Spleen (tissue), 7 donors: ENCODE measurements around the gene NGFR.

ENCODE experiments used
- CTCF ChIP-seq, 11 experiments: fragments of 200-600 bp in 7 of 11; fragments of 450-650 bp in 4 of 11; sonication (generic) in 4 of 11; IDR thresholded peaks in 8 of 11; conservative IDR thresholded peaks in 3 of 11; 1 replicate in 7 of 11; 2 replicates in 4 of 11; pipeline versions ENCODE4 v1.4.0 to v1.8.0; 2016 to 2021; ENCODE audit warnings: antibody characterized with exemption in 11 of 11, inconsistent platforms in 4 of 11, mild to moderate bottlenecking in 1 of 11
- POLR2A ChIP-seq, 3 donors: fragments of 450-650 bp; IDR thresholded peaks; one replicate each; pipeline ENCODE4 v1.5.1; 2017; ENCODE audit warnings: antibody characterized with exemption in 3 of 3, mild to moderate bottlenecking in 1 of 3
- POLR2AphosphoS5 ChIP-seq, 3 donors: sonication (generic); formaldehyde crosslinking; IDR thresholded peaks; one replicate each; pipeline ENCODE4 v1.5.1; 2017; ENCODE audit warnings: antibody characterized with exemption in 3 of 3
- donor health status: DM: no; HTN: no; CAD: no; lungs with moderate emphysema.
- donor health status: DM: no; HTN: no; CAD: no.
- donor health status: DM: no; HTN: no; CAD: no.

DNA sequence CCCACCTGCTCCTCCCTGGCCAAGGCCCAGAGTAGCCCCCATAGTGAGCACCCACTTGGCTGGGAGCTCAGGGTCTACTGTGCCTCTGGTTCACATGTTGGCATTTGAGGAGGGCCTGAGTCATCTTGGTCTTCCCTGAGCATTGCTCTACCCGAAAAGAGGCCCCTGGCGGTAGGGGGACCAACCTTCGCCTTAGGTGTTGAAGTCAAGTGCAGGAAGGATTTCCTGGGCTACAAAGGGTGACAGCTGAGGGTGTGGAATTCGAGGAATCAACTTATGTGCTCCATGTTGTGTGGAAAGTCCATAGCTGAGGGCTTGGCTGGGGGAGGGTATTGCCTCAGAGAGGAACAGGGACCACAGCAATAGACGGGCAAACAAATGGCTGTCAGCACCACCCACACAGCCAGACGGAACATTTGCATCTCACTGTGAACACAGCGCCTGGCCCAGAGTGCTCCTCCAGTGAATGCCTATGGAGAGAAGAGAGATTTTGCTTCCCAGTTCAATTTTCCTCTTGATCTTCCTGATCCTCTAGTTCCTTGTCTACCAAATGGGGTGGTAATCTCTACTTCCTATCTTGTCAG, 35.6 kb upstream of the NGFR start:
- TF ChIP-seq CTCF (IDR thresholded peaks at IDR 0.05 in 8 of 11, conservative IDR thresholded peaks at IDR 0.05 in 3 of 11) (no peak), POLR2A (IDR thresholded peaks at IDR 0.05) (no peak), POLR2AphosphoS5 (IDR thresholded peaks at IDR 0.05) (no peak)
